GM12873 (cell line): Measurements from ENCODE around the gene ALG2.

Source experiments
- TF ChIP-seq, protein P1 (sequence below): IDR thresholded peaks from 2 replicates; pipeline ENCODE4 v1.5.1; 2012; ENCODE audit warnings: low read depth, mild to moderate bottlenecking, moderate library complexity, low read length, control low read depth; ENCODE audit not compliant: insufficient read depth; ENCODE audit errors: missing control alignments

ALG2 gene

GRCh38 chr9:99181621-99182020 lies 40.1 kb downstream of the ALG2 start:
- TF ChIP-seq, protein P1, sequence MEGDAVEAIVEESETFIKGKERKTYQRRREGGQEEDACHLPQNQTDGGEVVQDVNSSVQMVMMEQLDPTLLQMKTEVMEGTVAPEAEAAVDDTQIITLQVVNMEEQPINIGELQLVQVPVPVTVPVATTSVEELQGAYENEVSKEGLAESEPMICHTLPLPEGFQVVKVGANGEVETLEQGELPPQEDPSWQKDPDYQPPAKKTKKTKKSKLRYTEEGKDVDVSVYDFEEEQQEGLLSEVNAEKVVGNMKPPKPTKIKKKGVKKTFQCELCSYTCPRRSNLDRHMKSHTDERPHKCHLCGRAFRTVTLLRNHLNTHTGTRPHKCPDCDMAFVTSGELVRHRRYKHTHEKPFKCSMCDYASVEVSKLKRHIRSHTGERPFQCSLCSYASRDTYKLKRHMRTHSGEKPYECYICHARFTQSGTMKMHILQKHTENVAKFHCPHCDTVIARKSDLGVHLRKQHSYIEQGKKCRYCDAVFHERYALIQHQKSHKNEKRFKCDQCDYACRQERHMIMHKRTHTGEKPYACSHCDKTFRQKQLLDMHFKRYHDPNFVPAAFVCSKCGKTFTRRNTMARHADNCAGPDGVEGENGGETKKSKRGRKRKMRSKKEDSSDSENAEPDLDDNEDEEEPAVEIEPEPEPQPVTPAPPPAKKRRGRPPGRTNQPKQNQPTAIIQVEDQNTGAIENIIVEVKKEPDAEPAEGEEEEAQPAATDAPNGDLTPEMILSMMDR, result no peak

DNA sequence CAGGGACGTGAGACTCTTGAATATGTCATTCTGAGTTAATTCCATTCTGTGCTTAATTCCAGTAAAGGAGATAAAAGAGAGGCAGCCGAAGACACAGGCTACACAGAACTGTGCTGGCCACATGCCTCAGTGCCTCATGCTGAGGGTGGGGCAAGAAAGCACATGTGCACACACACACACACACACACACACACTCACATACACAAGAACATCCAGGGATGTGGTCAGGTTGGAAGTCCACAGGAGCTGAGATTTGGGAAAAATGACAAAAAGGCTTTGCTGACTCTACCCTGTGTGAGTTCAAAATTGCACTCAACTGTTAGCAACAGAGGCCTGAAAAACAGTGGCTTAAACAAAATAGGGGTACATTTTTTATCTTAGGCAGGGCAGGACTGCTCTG lies 40.5 kb downstream of the ALG2 start:
- TF ChIP-seq, protein P1, result no peak

DNA sequence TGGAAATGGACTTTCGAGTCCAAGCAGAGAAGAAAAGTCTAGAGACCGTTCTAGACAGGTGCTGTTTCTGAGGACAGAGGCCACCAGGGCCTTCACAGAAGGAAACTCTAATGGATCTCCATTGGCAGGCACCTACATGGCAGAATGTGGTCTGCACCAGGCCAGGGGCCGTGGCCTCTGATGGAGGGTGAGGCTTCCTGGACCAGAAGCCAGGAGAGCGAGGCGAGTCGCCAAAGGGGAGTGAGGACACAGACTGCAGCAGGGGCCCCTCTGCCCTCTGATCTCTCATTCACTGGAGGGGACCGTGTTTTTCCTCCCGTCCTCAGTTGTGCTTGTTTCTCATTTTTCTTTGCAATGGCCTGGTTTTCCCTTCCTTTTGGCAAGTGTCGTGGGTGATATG lies 41.1 kb downstream of the ALG2 start:
- TF ChIP-seq, protein P1, result no peak

- TF ChIP-seq, protein P1, result no peak
Measured at GRCh38 chr9:99180199-99180598, 41.5 kb downstream of the ALG2 start.

- TF ChIP-seq, protein P1, result no peak
Measured at GRCh38 chr9:99178912-99179872, 42.5 kb downstream of the ALG2 start.

DNA sequence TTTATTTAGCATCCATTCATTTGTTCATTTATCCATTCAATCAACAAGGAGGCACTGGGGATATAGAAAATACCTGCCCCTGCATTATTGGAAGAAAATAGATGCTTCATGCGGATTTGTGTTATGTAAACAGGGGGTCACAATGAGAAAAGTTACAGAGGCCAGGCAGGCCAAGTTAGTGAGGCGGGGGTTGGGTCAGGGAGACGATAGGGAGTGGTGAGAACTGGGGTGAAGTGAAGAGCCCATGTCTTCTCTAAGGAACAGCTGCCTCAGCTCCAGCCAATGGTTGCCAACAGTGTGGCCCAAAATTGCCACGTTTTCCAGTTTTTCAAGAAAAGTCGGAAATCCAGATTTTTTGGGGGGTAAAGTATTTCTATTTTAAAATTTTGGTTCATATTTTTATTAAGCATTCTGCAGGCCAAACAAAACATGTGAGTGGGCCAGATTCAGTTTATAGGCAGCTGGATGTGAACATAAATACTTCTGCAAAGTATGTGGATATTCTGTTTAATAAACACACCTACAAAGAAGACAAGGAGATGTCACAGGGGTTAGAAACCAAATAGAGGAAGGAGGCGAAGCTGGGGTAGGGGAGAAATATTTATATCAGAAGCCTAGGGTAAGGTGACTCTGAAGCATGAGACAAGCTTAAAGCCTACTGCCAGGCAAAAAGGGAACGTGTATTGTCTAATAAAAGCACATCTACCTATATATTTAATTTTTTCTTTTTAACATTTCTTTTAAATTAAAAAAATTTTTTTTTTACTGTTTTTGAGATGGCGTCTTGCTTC lies 44.0 kb downstream of the ALG2 start:
- TF ChIP-seq, protein P1, result no peak

- TF ChIP-seq, protein P1, result no peak
Measured at GRCh38 chr9:99176527-99177013, 45.2 kb downstream of the ALG2 start.
